Activated T-cell treated with anti-CD3 and anti-CD28 coated beads, Interleukin-2, amount 50 U/mL, for 48 hours (primary cell): Measurements from ENCODE around the gene TVP23C.

ENCODE experiments used
- DNase-seq, 2 experiments: peaks; one replicate each; pipeline ENCODE4 v3.0.0-alpha.2; 2020

TVP23C gene

GRCh38 chr17:15494821-15495220 is 68.5 kb downstream of the TVP23C start:
- no peak for DNase-seq

- DNase-seq, result no peak
Measured at GRCh38 chr17:15493693-15494035, 69.6 kb downstream of the TVP23C start.

- DNase-seq, result no peak
Measured at GRCh38 chr17:15492791-15493692, 70.2 kb downstream of the TVP23C start.

GRCh38 chr17:15492186-15492585 is 71.1 kb downstream of the TVP23C start:
- DNase-seq, result no peak

- DNase-seq, result peak; percentile 35 to 51
Measured at GRCh38 chr17:15490634-15491261, 72.5 kb downstream of the TVP23C start.

GRCh38 chr17:15488557-15488956 is 74.7 kb downstream of the TVP23C start:
- no peak for DNase-seq

- no peak for DNase-seq
Measured at GRCh38 chr17:15485045-15485444, 78.2 kb downstream of the TVP23C start.

GRCh38 chr17:15483431-15483830 is 79.9 kb downstream of the TVP23C start:
- no peak for DNase-seq

GRCh38 chr17:15482476-15482875 is 80.8 kb downstream of the TVP23C start:
- no peak for DNase-seq

GRCh38 chr17:15481481-15481880 is 81.8 kb downstream of the TVP23C start:
- DNase-seq, result no peak

GRCh38 chr17:15480204-15480603 is 83.1 kb downstream of the TVP23C start:
- DNase-seq, result no peak

GRCh38 chr17:15479703-15480102 is 83.6 kb downstream of the TVP23C start:
- no peak for DNase-seq

GRCh38 chr17:15478845-15479244 is 84.4 kb downstream of the TVP23C start:
- no peak for DNase-seq

GRCh38 chr17:15475631-15476354 is 87.5 kb downstream of the TVP23C start:
- DNase-seq, result no peak

GRCh38 chr17:15472891-15473290 is 90.4 kb downstream of the TVP23C start:
- no peak for DNase-seq

GRCh38 chr17:15470536-15470935 is 92.7 kb downstream of the TVP23C start:
- DNase-seq, result no peak

GRCh38 chr17:15469260-15469659 is 94.0 kb downstream of the TVP23C start:
- DNase-seq, result no peak

GRCh38 chr17:15468126-15468525 is 95.2 kb downstream of the TVP23C start:
- DNase-seq, result no peak

- no peak for DNase-seq
Measured at GRCh38 chr17:15467592-15467991, 95.7 kb downstream of the TVP23C start, which contains the start of gene CDRT4. TSS of gene CDRT4 (minus strand) at chr17:15467621. CDS start at chr17:15440238, 27,383 bp downstream.

- DNase-seq, result no peak
Measured at GRCh38 chr17:15466131-15466530, 97.2 kb downstream of the TVP23C start.

- DNase-seq, result no peak
Measured at GRCh38 chr17:15465045-15465701, 98.1 kb downstream of the TVP23C start.

- no peak for DNase-seq
Measured at GRCh38 chr17:15464231-15464985, 98.9 kb downstream of the TVP23C start.
